ENCODE data around the gene TTLL8.
"Not testable (repeated sequence)": the region's sequence is repeated elsewhere in the genome, so short reads cannot be mapped to it uniquely, and the experiment has no call there.

The TTLL8 gene

DNA sequence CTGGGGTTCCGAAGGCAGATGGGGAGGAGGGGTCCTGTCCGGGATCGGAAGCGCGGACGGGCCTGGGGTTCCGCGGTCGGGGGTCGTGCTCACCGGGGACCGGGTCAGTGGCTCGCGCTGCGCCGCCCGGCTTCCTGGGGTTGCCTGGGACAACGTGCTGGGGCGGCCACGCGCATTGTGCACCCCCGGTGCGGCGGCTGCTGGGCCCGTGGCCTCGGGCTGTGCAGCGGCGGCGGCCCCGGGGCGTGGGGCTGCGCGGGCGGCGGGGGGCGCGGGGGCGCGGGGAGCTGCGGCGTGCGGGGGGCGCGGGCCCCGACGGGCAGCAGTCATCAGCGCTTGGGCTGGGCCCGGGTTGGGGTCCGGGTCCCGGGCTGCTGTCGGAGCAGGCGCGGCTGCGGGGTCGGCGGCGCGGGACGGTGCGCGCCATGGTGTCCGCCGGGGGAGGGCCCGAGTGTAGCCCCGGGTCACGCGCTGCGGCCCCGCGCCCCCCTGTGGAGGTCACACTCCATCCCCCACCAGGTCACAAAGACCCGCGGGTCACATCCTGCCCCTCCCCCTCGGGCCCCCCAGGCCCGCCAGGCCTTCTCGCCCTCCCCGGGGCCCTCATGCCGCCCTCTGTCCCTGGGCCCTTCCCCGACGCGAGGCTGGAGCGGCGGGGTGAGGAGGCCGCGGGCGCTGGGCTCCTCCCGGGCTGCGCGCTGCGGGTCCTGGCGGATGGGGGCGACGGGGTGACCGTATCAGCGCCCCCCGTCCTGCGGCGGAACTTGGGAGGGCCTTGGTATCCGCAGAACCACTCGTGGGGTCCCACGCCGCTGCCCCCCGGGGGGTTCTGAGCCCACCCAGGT, at the start of gene TTLL8:
Gene TTLL8, minus strand, starts transcription at position 238 of the 845 bp plus-strand sequence.
- DNase-seq, result no peak

DNA sequence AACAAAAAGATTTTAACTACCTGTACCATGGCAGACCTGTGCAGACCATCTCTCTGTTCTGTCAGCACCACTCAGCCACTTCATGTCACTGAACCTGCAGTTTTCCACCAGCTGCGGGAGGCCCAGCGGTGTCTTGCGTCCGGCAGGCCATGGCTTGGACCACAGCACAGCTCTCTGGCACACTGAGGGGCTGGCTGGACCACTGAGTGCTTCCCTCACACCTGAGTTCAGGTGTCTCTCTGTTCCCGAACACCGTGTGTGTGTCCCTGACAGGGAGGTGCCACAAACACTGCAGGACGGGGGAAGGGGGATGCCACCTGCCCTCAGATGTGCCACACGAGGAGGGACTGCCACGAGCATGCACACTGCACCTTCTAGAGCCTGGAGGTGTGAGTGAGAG, 49.4 kb upstream of the TTLL8 start:
- no peak for DNase-seq

DNA sequence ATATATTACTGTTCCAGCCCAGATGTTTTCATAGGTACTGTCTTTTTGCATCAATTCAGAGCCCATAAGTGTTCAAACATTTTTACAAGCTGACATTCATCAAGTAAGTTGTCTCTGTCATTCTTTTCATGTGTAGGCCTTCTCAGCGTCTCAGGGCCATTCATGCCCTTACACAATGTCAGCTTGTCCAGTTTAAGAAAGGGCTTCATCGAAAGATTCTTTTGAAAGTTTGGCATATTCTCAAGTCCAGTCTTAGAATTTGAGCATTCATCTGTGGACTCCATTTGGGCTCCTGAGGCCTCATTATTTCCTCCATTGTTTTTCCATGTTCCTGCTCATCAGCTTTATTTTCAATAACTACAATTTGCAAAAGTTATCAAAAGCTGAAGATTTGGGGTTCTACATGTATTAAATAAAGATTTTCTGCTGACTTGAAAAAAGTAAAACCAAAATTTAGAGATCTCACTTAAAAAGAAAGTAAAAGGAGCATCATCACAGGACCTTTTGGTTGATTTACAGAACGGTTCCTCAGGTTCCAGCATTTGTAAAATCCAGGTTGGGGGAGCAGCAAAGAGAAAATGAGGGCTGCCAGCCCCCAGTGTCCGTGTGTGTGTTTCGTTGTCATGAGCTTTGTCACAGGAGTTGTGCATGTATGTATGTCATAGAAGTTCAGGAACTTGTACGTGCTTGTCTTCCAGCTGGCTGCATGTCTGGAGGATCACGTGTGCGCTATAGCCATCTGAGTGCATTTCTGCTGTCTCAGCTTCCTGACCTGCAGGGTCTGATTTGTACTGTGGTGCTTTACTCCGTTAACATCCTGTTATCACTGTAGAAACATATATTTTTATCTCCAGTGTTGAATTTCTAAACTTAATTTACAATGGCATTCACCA, 47.4 kb upstream of the TTLL8 start:
- no peak for DNase-seq

GRCh38 chr22:50104141-50104544, 46.0 kb upstream of the TTLL8 start:
- no peak for DNase-seq

- DNase-seq, result no peak
Measured at GRCh38 chr22:50102946-50103345, 44.8 kb upstream of the TTLL8 start.

DNA sequence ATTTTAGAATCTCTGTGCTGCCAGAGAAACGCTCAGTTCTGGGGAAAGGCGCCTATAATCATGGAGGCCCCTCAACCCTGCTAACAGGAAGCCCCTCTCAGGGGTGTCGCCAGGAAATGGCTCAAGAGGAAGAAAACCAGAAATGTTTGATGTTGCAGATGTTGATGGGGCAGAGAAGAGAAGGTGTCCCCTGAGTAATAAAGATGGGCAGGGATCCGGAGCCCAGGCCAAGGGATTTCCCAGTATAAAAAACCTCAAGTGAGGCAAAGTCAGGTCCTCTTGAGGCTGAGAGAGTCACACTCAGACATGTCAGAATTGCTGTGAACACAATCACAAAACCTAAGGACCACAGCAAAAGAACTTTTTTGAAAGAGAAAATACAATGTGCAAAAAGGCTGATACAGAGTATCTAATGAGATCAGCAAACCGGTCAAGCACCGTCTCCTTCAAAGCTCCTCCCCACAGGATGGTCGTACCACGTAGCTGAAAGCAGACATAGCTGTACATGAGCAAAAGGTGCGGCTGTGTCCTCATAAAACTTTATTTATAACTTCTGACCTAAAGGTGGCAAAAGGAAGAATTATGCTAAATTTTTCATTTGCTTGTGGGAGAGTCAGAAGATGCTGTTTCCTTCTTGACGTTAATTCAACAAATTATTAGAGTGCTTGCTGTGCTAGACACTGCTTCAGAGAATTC, 43.9 kb upstream of the TTLL8 start:
- DNase-seq, result no peak

DNA sequence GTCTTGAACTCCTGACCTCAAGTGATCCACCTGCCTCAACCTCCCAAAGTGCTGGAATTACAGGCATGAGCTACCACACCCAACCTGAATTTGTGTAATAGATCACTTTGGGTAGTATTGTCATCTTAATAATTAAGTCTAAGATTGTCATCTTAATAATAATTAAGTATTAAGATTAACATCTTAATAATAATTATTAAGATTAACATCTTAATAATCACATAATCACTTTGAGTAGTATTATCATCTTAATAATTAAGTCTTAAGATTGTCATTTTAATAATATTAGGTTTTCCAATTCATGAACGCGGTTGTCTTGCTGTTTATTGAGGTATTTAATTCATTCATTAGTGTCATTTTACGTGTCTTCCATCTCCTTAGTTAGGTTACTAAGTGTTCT, 40.0 kb upstream of the TTLL8 start:
- DNase-seq, result no peak

GRCh38 chr22:50092342-50092741, 34.2 kb upstream of the TTLL8 start:
- DNase-seq, result no peak

- no peak for DNase-seq
Measured at GRCh38 chr22:50091092-50091768, 33.1 kb upstream of the TTLL8 start.

DNA sequence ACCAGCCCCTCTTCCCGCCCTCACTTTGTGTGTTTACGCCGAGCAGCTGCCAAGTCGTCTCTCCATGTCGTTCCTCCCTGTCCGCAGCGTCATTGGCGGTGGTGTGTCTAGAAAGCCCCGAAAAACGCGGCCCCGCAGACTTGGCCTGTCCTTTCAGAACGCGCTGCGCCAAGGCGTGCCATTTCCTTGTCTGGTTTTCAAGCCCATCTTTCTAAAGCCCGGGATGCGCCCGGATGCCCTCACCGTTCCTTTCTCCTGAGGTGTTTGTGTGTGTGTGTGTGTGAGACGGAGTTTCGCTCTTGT, 32.3 kb upstream of the TTLL8 start:
- no peak for DNase-seq

DNA sequence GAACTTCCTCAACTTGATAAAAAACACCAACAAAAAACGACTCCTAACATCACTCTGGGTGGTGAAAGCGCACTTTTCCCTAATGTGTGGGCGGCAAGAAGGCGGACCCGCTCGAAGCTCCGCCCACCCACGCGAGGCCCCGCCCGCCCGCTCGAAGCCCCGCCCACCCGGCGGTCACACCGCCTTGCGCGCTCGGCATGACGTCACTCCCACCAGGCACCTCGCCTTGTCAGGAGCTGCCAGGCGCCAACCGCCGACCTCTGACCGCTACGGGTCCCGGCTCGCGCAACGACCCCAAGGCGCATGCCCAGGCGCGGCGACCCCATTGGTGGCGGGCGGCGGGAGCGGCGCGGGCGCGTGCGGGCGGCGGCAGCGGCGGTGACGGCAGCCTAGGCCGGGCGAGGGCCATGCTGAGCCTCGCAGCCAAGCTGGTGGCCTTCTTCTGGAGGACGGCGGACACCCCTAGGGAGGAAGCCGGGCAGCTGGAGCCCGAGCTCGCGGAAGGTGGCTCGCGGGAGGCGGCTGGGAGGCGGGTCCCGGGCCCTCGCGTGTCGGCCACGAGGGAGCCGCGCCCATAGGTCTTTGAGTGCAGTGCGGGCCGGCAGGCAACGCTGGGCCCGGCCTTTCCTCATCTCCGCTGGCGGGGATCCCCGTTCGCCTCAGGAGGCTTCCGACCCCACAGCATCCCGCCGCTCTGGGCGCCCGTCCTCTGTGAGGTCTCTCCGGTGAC, 31.7 kb upstream of the TTLL8 start, which contains the start of gene MOV10L1:
Gene MOV10L1, plus strand, starts transcription at position 325 of the 730 bp plus-strand sequence. Its CDS starts 83 bp downstream, at position 408.
- no peak for DNase-seq

- no peak for DNase-seq
Measured at GRCh38 chr22:50089231-50089630, 31.1 kb upstream of the TTLL8 start.

GRCh38 chr22:50088096-50088495, 30.0 kb upstream of the TTLL8 start:
- no peak for DNase-seq

DNA sequence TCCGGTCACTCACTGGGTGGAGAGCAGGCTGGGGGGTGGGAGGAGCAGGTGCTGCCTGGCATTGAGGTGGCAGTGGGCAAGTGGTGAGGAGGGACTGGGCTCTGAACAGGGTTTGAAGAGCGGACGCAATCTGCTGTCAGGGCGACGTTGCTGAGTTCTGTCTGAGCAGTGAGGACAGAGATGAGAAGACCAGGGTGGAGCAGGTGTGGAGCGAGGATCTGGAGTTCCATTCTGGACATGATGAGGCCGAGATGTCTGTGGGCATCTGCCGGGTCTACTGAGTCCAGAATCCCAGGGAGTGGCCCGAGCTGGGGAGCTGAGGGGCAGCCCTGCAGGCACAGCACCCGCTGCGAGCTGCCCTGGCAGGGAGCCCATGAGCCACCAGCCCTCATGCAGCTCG, 29.5 kb upstream of the TTLL8 start:
- no peak for DNase-seq

- DNase-seq, result not testable (repeated sequence)
Measured at GRCh38 chr22:50086975-50087374, 28.9 kb upstream of the TTLL8 start.

DNA sequence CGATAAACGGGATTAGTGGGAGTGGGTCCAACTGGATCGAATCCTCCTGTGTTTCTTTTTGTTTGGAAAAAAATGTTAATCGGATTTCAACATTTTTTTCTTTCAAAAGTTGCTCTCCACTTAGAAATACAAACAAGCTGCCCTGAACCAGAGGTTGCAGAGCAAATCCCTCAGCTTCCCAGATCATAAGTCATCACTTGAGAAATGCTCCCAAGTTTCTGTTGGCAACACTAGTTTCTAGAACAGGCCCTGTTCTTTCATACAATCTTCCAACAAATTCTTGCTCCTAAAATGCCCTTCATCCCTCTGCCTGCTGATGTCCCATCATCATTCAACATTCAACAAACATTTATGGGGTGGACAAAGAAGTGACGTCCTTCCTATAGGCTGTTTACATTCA, 28.4 kb upstream of the TTLL8 start:
- DNase-seq, result no peak

GRCh38 chr22:50085211-50085972, 27.3 kb upstream of the TTLL8 start, which contains the start of gene MLC1:
Gene MLC1 (minus strand): TSS chr22:50085426. CDS start chr22:50084902, 524 bp downstream.
- DNase-seq, result no peak

GRCh38 chr22:50084614-50085021, 26.5 kb upstream of the TTLL8 start:
- DNase-seq, result no peak

DNA sequence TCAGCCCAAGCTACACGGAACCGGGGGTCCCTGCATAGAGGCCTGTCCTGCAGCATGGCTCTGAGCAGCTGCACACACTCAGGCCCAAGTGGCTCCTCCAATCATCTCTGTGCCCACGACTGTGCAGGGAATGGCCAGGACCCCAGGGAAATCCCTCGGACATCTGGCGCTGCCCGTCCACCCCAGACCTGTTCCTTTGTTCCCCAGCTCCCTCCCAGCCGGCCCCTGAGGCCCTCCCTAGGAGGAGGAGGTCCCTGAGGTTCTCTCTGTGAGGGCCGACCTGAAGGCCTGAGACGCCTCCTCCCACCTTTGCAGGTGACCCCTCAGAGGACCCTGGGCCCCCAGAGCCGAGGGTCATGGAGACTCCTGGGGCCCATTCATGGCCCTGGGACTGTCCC, 26.0 kb upstream of the TTLL8 start:
- no peak for DNase-seq

- DNase-seq, result no peak
Measured at GRCh38 chr22:50083462-50084079, 25.5 kb upstream of the TTLL8 start.
